Measurements from ENCODE around the gene SCN11A.

The SCN11A gene

GRCh38 chr3:39088456-39088855 is 36.7 kb upstream of the SCN11A start:
- Histone ChIP-seq H2AFZ (ENCODE audit: low read length) (no peak overlapping the region), H3K9me3 (replicated peaks; ENCODE audit: insufficient read depth, low read length) (no peaks in the 10 kb centered on the region), H3K27me3 (replicated peaks; ENCODE audit: insufficient read depth, low read length) (no peaks in the 10 kb centered on the region), H4K20me1 (ENCODE audit: insufficient read depth, low read length) (no peaks in the 10 kb centered on the region), H3K4me3 (ENCODE audit: low read length) (no peak overlapping the region), H3K4me2 (ENCODE audit: low read depth, low read length) (no peak overlapping the region), H3K27ac (ENCODE audit: low read length) (no peak overlapping the region), H3K79me2 (ENCODE audit: low read length) (no peaks in the 10 kb centered on the region), H3K9ac (ENCODE audit: low read length) (no peak overlapping the region), H3F3A (ENCODE audit: insufficient read depth, low read length) (peaks cover 5% of the 10 kb centered on the region; the same call in 1 of the 2 replicates), H3K9me2 (replicated peaks; ENCODE audit: insufficient read depth, low read length) (no peaks in the 10 kb centered on the region), H3K36me3 (replicated peaks; ENCODE audit: insufficient read depth, low read length) (no peaks in the 10 kb centered on the region; the same call in 1 of the 2 replicates), H3K4me1 (ENCODE audit: low read length) (no peaks in the 10 kb centered on the region)
- TF ChIP-seq EZH2 (optimal IDR thresholded peaks at IDR 0.05; ENCODE audit: low read depth, low read length) (no peak), EZH2phosphoT487 (IDR thresholded peaks at IDR 0.05; ENCODE audit: low read length) (no peak), CTCF (IDR thresholded peaks at IDR 0.05; ENCODE audit: low read length) (no peak)
- no peak for DNase-seq

- Histone ChIP-seq H4K20me1 (ENCODE audit: insufficient read depth, low read length) (no peaks in the 10 kb centered on the region), H3F3A (ENCODE audit: insufficient read depth, low read length) (peaks cover 5% of the 10 kb centered on the region; the same call in 1 of the 2 replicates), H3K4me3 (ENCODE audit: low read length) (no peak overlapping the region), H2AFZ (ENCODE audit: low read length) (no peak overlapping the region), H3K4me1 (ENCODE audit: low read length) (no peaks in the 10 kb centered on the region), H3K9ac (ENCODE audit: low read length) (no peak overlapping the region), H3K79me2 (ENCODE audit: low read length) (no peaks in the 10 kb centered on the region), H3K9me3 (replicated peaks; ENCODE audit: insufficient read depth, low read length) (no peaks in the 10 kb centered on the region), H3K27ac (ENCODE audit: low read length) (no peak overlapping the region), H3K9me2 (replicated peaks; ENCODE audit: insufficient read depth, low read length) (no peaks in the 10 kb centered on the region), H3K36me3 (replicated peaks; ENCODE audit: insufficient read depth, low read length) (no peaks in the 10 kb centered on the region), H3K4me2 (ENCODE audit: low read depth, low read length) (no peak overlapping the region), H3K27me3 (replicated peaks; ENCODE audit: insufficient read depth, low read length) (no peaks in the 10 kb centered on the region)
- TF ChIP-seq EZH2phosphoT487 (IDR thresholded peaks at IDR 0.05; ENCODE audit: low read length) (no peak), EZH2 (optimal IDR thresholded peaks at IDR 0.05; ENCODE audit: low read depth, low read length) (no peak), CTCF (IDR thresholded peaks at IDR 0.05; ENCODE audit: low read length) (no peak)
- no peak for DNase-seq
These were observed 34.4 kb upstream of the SCN11A start for GRCh38 chr3:39086144-39086543.

- no peak overlapping the region for H3K4me2 ChIP-seq (ENCODE audit: low read depth, low read length)
- no peak overlapping the region for H3K4me3 ChIP-seq (ENCODE audit: low read length)
- no peaks in the 10 kb centered on the region for H3K27me3 ChIP-seq (replicated peaks; ENCODE audit: insufficient read depth, low read length)
- no peak overlapping the region for H3K9ac ChIP-seq (ENCODE audit: low read length)
- H3K27ac ChIP-seq (ENCODE audit: low read length), result no peak overlapping the region
- no peak for DNase-seq
- H3K9me2 ChIP-seq (replicated peaks; ENCODE audit: insufficient read depth, low read length), result no peaks in the 10 kb centered on the region
- H3K36me3 ChIP-seq (replicated peaks; ENCODE audit: insufficient read depth, low read length), result no peaks in the 10 kb centered on the region; the same call in 1 of the 2 replicates
- H3K4me1 ChIP-seq (ENCODE audit: low read length), result 0 out of 2 replicates have a peak, but pooled peaks cover 7% of the 10 kb centered on the region
- no peaks in the 10 kb centered on the region for H4K20me1 ChIP-seq (ENCODE audit: insufficient read depth, low read length)
- TF ChIP-seq EZH2phosphoT487 (IDR thresholded peaks at IDR 0.05; ENCODE audit: low read length), result no peak
- no peak for TF ChIP-seq CTCF (IDR thresholded peaks at IDR 0.05; ENCODE audit: low read length)
- no peak for TF ChIP-seq EZH2 (optimal IDR thresholded peaks at IDR 0.05; ENCODE audit: low read depth, low read length)
- no peak overlapping the region for H2AFZ ChIP-seq (ENCODE audit: low read length)
- H3K79me2 ChIP-seq (ENCODE audit: low read length), result no peaks in the 10 kb centered on the region
- H3F3A ChIP-seq (ENCODE audit: insufficient read depth, low read length), result no peaks in the 10 kb centered on the region
- H3K9me3 ChIP-seq (replicated peaks; ENCODE audit: insufficient read depth, low read length), result no peaks in the 10 kb centered on the region
These were observed 31.0 kb upstream of the SCN11A start for GRCh38 chr3:39082666-39083313.

Measured in MM.1S (cell line).